ENCODE data around the gene TAS2R1. TPM values are rescaled to one million over a fixed set of nuclear protein-coding genes. Genes with fewer than 3 reads are reported as not detected.

TAS2R1 gene
- total RNA-seq, 1 experiment from 2014 or later, result not detected

DNA sequence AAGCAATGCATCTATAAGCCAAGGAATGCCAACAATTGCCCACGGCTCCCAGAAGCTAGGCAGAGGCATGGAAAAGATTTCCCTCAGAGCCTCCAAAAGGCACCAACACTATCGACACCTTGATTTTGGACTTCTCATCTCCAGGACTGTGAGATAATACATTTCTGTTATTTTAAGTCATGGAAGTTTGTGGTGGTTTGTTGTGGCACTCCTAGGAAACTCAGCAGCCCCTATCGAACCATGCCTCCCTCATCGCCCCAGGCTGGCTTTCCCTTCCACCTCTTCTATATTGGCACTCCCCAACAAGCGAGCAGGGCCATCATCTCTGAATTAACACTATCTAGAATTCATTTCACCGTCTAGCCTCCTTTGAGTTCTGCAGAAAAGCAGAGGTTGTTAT, 33.7 kb upstream of the TAS2R1 start:
- Histone ChIP-seq H2AFZ (ENCODE audit: low read length) (no peak overlapping the region), H3K4me3 (ENCODE audit: low read length) (no peak overlapping the region), H3K36me3 (ENCODE audit: low read depth, low read length) (no peaks in the 10 kb centered on the region), H3K4me2 (ENCODE audit: low read length) (no peak overlapping the region), H3K9me3 (ENCODE audit: low read length) (no peaks in the 10 kb centered on the region), H3K4me1 (ENCODE audit: insufficient read depth, low read length) (no peaks in the 10 kb centered on the region), H3K9ac (ENCODE audit: low read length) (no peak overlapping the region), H3K9me2 (replicated peaks; ENCODE audit: low read length) (no peaks in the 10 kb centered on the region), H3K27me3 (ENCODE audit: low read length) (peaks cover 6% of the 10 kb centered on the region; the same call in 1 of the 2 replicates), H3K79me2 (ENCODE audit: low read length) (no peaks in the 10 kb centered on the region), H3K27ac (ENCODE audit: low read length) (no peak overlapping the region), H3F3A (ENCODE audit: low read length, unreplicated experiment) (no peaks in the 10 kb centered on the region), H4K20me1 (ENCODE audit: low read length) (no peaks in the 10 kb centered on the region)
- POLR2A ChIA-PET (ENCODE audit: unreplicated experiment), result no interaction called here
- CTCF ChIA-PET, result no interaction called here
- ATAC-seq (no peak), DNase-seq (no peak)
- TF ChIP-seq EZH2phosphoT487 (IDR thresholded peaks at IDR 0.05; ENCODE audit: borderline replicate concordance, low read length), result no peak
- TF ChIP-seq CTCF (conservative IDR thresholded peaks at IDR 0.05; ENCODE audit: low read depth, low read length), result no peak
- TF ChIP-seq EZH2 (IDR thresholded peaks at IDR 0.05; ENCODE audit: low read length, unreplicated experiment), result no peak
- intact Hi-C loops (cut with micrococcal nuclease), result no loop called here
- no TSS peak for BruUV-seq (replicated peaks)

DNA sequence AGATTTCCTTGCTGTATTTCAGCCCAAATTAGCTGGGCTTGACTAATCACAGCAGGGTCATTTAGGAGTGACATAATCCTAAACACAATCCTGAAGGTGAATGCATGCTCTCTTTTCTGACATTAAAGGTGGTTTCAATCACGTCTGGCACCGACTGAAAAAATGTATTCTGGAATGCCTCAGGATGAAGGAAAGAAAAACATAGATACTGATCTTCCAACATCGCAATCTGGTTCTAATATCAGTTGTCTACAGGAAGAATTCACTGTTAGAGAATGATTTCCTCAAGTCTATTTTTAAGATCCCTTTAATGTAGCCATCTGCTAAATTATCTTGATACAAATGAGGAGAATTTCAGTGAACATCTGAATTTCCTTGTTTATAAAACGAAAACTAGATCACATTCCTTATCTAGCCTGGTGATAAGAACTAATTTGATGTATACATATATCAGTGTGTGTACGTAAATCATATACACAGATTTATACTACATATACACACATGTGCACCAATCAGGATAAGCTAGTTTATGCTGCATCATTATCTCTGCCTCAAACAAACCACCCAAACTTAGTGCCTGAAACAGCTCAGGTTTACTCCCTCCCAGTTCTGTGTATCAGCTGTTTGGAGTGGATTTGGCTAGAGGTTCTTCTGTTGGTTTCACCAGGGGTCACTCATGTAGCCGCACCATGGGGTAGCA, 31.3 kb upstream of the TAS2R1 start:
- CTCF ChIA-PET, result no interaction called here
- Histone ChIP-seq H3K79me2 (ENCODE audit: low read length) (no peaks in the 10 kb centered on the region), H3K4me3 (ENCODE audit: low read length) (no peak overlapping the region), H3K27me3 (ENCODE audit: low read length) (peaks cover 6% of the 10 kb centered on the region; the same call in 1 of the 2 replicates), H3K9ac (ENCODE audit: low read length) (no peak overlapping the region), H3K9me2 (replicated peaks; ENCODE audit: low read length) (no peaks in the 10 kb centered on the region), H3K27ac (ENCODE audit: low read length) (no peak overlapping the region), H3F3A (ENCODE audit: low read length, unreplicated experiment) (no peaks in the 10 kb centered on the region), H3K4me1 (ENCODE audit: insufficient read depth, low read length) (no peaks in the 10 kb centered on the region), H3K9me3 (ENCODE audit: low read length) (no peaks in the 10 kb centered on the region), H3K36me3 (ENCODE audit: low read depth, low read length) (no peaks in the 10 kb centered on the region), H4K20me1 (ENCODE audit: low read length) (no peaks in the 10 kb centered on the region), H2AFZ (ENCODE audit: low read length) (no peak overlapping the region), H3K4me2 (ENCODE audit: low read length) (no peak overlapping the region)
- POLR2A ChIA-PET (ENCODE audit: unreplicated experiment), result no interaction called here
- no peak for TF ChIP-seq CTCF (conservative IDR thresholded peaks at IDR 0.05; ENCODE audit: low read depth, low read length)
- TF ChIP-seq EZH2 (IDR thresholded peaks at IDR 0.05; ENCODE audit: low read length, unreplicated experiment), result no peak
- TF ChIP-seq EZH2phosphoT487 (IDR thresholded peaks at IDR 0.05; ENCODE audit: borderline replicate concordance, low read length), result no peak
- no TSS peak for BruUV-seq (replicated peaks)
- intact Hi-C loops (cut with micrococcal nuclease), result no loop called here
- DNase-seq (no peak), ATAC-seq (no peak)

DNA sequence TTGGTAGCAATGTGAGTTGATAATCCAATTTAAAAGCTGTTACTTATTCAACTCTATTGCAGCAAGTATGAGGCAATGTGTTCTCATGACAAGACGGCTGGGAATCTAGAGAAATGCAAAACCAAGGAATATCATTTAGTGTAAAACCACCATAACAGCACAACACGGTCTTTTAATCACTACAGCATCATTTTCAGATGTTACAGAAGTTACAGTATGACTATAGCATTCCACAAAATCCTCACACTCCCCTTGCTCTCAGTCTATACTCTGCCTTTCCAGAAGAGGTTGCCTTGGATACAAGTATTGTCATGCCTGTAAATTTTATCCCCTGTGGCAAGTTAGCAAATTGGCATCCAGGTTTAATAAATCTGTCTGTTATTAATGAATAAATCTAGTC, 28.6 kb upstream of the TAS2R1 start:
- no peak overlapping the region for H3K27ac ChIP-seq (ENCODE audit: low read length)
- no peak overlapping the region for H3K9ac ChIP-seq (ENCODE audit: low read length)
- peaks cover 8% of the 10 kb centered on the region for H3K4me1 ChIP-seq (ENCODE audit: insufficient read depth, low read length)
- H3F3A ChIP-seq (ENCODE audit: low read length, unreplicated experiment), result no peaks in the 10 kb centered on the region
- peaks cover 6% of the 10 kb centered on the region; the same call in 1 of the 2 replicates for H3K27me3 ChIP-seq (ENCODE audit: low read length)
- no peaks in the 10 kb centered on the region for H3K79me2 ChIP-seq (ENCODE audit: low read length)
- H3K4me2 ChIP-seq (ENCODE audit: low read length), result no peak overlapping the region
- H4K20me1 ChIP-seq (ENCODE audit: low read length), result no peaks in the 10 kb centered on the region
- intact Hi-C loops (cut with micrococcal nuclease), result no loop called here
- CTCF ChIA-PET, result no interaction called here
- no peak overlapping the region for H2AFZ ChIP-seq (ENCODE audit: low read length)
- no peak for ATAC-seq
- H3K4me3 ChIP-seq (ENCODE audit: low read length), result no peak overlapping the region
- TF ChIP-seq EZH2 (IDR thresholded peaks at IDR 0.05; ENCODE audit: low read length, unreplicated experiment) (no peak), EZH2phosphoT487 (IDR thresholded peaks at IDR 0.05; ENCODE audit: borderline replicate concordance, low read length) (no peak), CTCF (conservative IDR thresholded peaks at IDR 0.05; ENCODE audit: low read depth, low read length) (no peak)
- no peaks in the 10 kb centered on the region for H3K36me3 ChIP-seq (ENCODE audit: low read depth, low read length)
- no peaks in the 10 kb centered on the region for H3K9me2 ChIP-seq (replicated peaks; ENCODE audit: low read length)
- DNase-seq, result no peak
- POLR2A ChIA-PET (ENCODE audit: unreplicated experiment), result no interaction called here
- BruUV-seq (replicated peaks), result no TSS peak
- H3K9me3 ChIP-seq (ENCODE audit: low read length), result no peaks in the 10 kb centered on the region
